Upper lobe of left lung (tissue), 4 donors: Measurements from ENCODE around the gene YIPF1.

Source experiments
- CTCF ChIP-seq, 6 experiments: fragments of 450-650 bp in 4 of 6; fragments of 200-600 bp in 2 of 6; sonication (generic) in 2 of 6; IDR thresholded peaks; one replicate each; pipeline ENCODE4 v1.5.1; 2016 to 2019; ENCODE audit warnings: antibody characterized with exemption in 6 of 6
- POLR2A ChIP-seq, 4 donors: fragments of 450-650 bp; IDR thresholded peaks; one replicate each; pipeline ENCODE4 v1.5.1; 2016 to 2017; ENCODE audit warnings: antibody characterized with exemption in 4 of 4, mild to moderate bottlenecking in 2 of 4

GRCh38 chr1:53819387-53819786 lies 70.2 kb downstream of the YIPF1 start:
- TF ChIP-seq CTCF (IDR thresholded peaks at IDR 0.05) (no peak), POLR2A (IDR thresholded peaks at IDR 0.05) (no peak)
